HepG2 (cell line): ENCODE measurements around the gene CYP2W1. TPM values are rescaled to one million over a fixed set of nuclear protein-coding genes. Genes with fewer than 3 reads are reported as not detected.

Experiments used
- BRF2 ChIP-seq: sonication (generic); formaldehyde crosslinking; IDR thresholded peaks from 2 replicates; pipeline ENCODE4 v1.8.1; 2022; ENCODE audit warnings: mild to moderate bottlenecking, missing genetic modification reagents
- FOXA3 ChIP-seq: IDR thresholded peaks from 2 replicates; pipeline ENCODE4 v1.6.1; 2016; ENCODE audit warnings: missing genetic modification reagents, missing compliant biosample characterization
- HCFC1 ChIP-seq: fragments of 150-350 bp; IDR thresholded peaks from 2 replicates; pipeline ENCODE4 v1.6.1; 2014; ENCODE audit warnings: low read depth, low read length
- IKZF4 ChIP-seq: sonication (generic); formaldehyde crosslinking; IDR thresholded peaks from 2 replicates; pipeline ENCODE4 v1.5.1; 2020; ENCODE audit warnings: borderline replicate concordance, mild to moderate bottlenecking, low read depth, missing genetic modification reagents; ENCODE audit errors: not compliant biosample characterization
- MIXL1 ChIP-seq: IDR thresholded peaks from 2 replicates; pipeline ENCODE4 v1.6.1; 2016
- NCOR1 ChIP-seq: fragments of 200-600 bp; sonication (generic); IDR thresholded peaks from 2 replicates; pipeline ENCODE4 v1.7.0; 2017; ENCODE audit warnings: antibody characterized with exemption, low read length, borderline replicate concordance
- REXO4 ChIP-seq: sonication (generic); formaldehyde crosslinking; IDR thresholded peaks from 2 replicates; pipeline ENCODE4 v1.8.0; 2022; ENCODE audit warnings: missing genetic modification reagents, mild to moderate bottlenecking, borderline replicate concordance
- USF2 ChIP-seq, 2 experiments: sonication (generic) in 1 of 2; formaldehyde crosslinking in 1 of 2; IDR thresholded peaks; 2 replicates each; pipeline versions ENCODE4 v1.5.1 to v1.6.1; 2011 to 2020; ENCODE audit warnings: borderline replicate concordance in 1 of 2, low read depth in 1 of 2, low read length in 1 of 2, mild to moderate bottlenecking in 1 of 2, missing genetic modification reagents in 1 of 2, moderate library complexity in 1 of 2
- ZBTB7B ChIP-seq: sonication (generic); formaldehyde crosslinking; IDR thresholded peaks from 2 replicates; pipeline ENCODE4 v1.4.0; 2020; ENCODE audit warnings: missing genetic modification reagents
- ZFP37 ChIP-seq: sonication (generic); formaldehyde crosslinking; IDR thresholded peaks from 2 replicates; pipeline ENCODE4 v1.4.0; 2020; ENCODE audit warnings: missing genetic modification reagents, borderline replicate concordance
- ZIK1 ChIP-seq: sonication (generic); formaldehyde crosslinking; IDR thresholded peaks from 2 replicates; pipeline ENCODE4 v1.5.0; 2020; ENCODE audit warnings: mild to moderate bottlenecking, low read depth, missing genetic modification reagents, borderline replicate concordance
- ZKSCAN5 ChIP-seq: sonication (generic); formaldehyde crosslinking; IDR thresholded peaks from 2 replicates; pipeline ENCODE4 v1.5.1; 2020; ENCODE audit warnings: mild to moderate bottlenecking, missing genetic modification reagents
- ZNF160 ChIP-seq: sonication (generic); formaldehyde crosslinking; IDR thresholded peaks from 2 replicates; pipeline ENCODE4 v1.8.0; 2022; ENCODE audit warnings: mild to moderate bottlenecking, inconsistent platforms, missing genetic modification reagents
- ZNF431 ChIP-seq: sonication (generic); formaldehyde crosslinking; IDR thresholded peaks from 2 replicates; pipeline ENCODE4 v1.9.0; 2022; ENCODE audit warnings: missing genetic modification reagents, low read depth, mild to moderate bottlenecking, borderline replicate concordance
- ZNF460 ChIP-seq: sonication (generic); formaldehyde crosslinking; IDR thresholded peaks from 2 replicates; pipeline ENCODE4 v1.5.1; 2020; ENCODE audit warnings: missing genetic modification reagents, mild to moderate bottlenecking, borderline replicate concordance
- ZNF619 ChIP-seq: sonication (generic); formaldehyde crosslinking; IDR thresholded peaks from 2 replicates; pipeline ENCODE4 v1.4.0; 2020; ENCODE audit warnings: mild to moderate bottlenecking, missing genetic modification reagents
- ZNF7 ChIP-seq: IDR thresholded peaks from 2 replicates; pipeline ENCODE4 v1.6.1; 2016; ENCODE audit warnings: missing biosample characterization, missing genetic modification reagents
- ZNF768 ChIP-seq: sonication (generic); formaldehyde crosslinking; IDR thresholded peaks from 2 replicates; pipeline ENCODE4 v1.4.0; 2020; ENCODE audit warnings: missing genetic modification reagents
- polyA plus RNA-seq, 8 experiments: library from polyadenylated mRNA; depleted of rRNA in 3 of 8; stranded (reverse) in 7 of 8; unstranded in 1 of 8; fragments of >200 nt; fragmentation: Illumina TruSeq in 4 of 8; extraction: Trizol in 4 of 8; gene quantifications; 2 replicates each; pipeline versions ENCODE4 v1.2.1 to v1.2.3, GENCODE V29; 2011 to 2016; ENCODE audit warnings: low read depth in 4 of 8, missing spikeins in 1 of 8, mixed read lengths in 1 of 8; ENCODE audit not compliant: insufficient read depth in 1 of 8
- total RNA-seq, 5 experiments: library from RNA; depleted of rRNA; stranded (reverse); fragments of >200 nt; fragmentation: Illumina TruSeq; extraction: Trizol; gene quantifications; 2 replicates each; pipeline ENCODE4 v1.2.3, GENCODE V29; 2016; ENCODE audit warnings: low read depth in 1 of 5
- TF ChIP-seq, protein P1 (sequence below): IDR thresholded peaks from 2 replicates; pipeline ENCODE4 v1.6.1; 2012; ENCODE audit warnings: low read length, improper control_type of control experiment
- TF ChIP-seq, protein P2 (sequence below): sonication (generic); formaldehyde crosslinking; IDR thresholded peaks from 2 replicates; pipeline ENCODE4 v1.5.1; 2020; ENCODE audit warnings: mild to moderate bottlenecking, missing genetic modification reagents, moderate library complexity

Gene CYP2W1
- total and polyA plus RNA-seq, 2 of the 13 experiments (the other 11 are each of a cell fraction or from before 2014, with no cell fraction given), result 19.5 to 31.7 TPM

- TF ChIP-seq MIXL1 (peak; percentile 62; the same call in 1 of the 2 replicates), USF2 (IDR thresholded peaks at IDR 0.05; ENCODE audit: low read depth, low read length) (no peak), USF2 (CRISPR knock-in tag; IDR thresholded peaks at IDR 0.05; ENCODE audit: borderline replicate concordance) (peak; percentile 32; the same call in 1 of the 2 replicates), ZKSCAN5 (CRISPR knock-in tag) (no peak), HCFC1 (peak; percentile 29; the same call in 1 of the 2 replicates), ZNF460 (peak; percentile 86; the same call in 1 of the 2 replicates), ZNF619 (CRISPR knock-in tag) (peak; percentile 46; the same call in 1 of the 2 replicates), ZIK1 (CRISPR knock-in tag) (peak; percentile 87), BRF2 (CRISPR knock-in tag) (no peak; the same call in none of the 2 replicates), ZNF7 (no peak), REXO4 (CRISPR knock-in tag) (0 out of 2 replicates have a peak, but pooled peaks have one; percentile 43), NCOR1 (peak; percentile 95), IKZF4 (CRISPR knock-in tag) (no peak), ZNF160 (CRISPR knock-in tag) (no peak), ZNF431 (CRISPR knock-in tag) (0 out of 2 replicates have a peak, but pooled peaks have one; percentile 25), ZFP37 (CRISPR knock-in tag) (no peak), FOXA3 (CRISPR knock-in tag) (peak; percentile 69), ZBTB7B (CRISPR knock-in tag) (peak; percentile 50; the same call in 1 of the 2 replicates), ZNF768 (CRISPR knock-in tag) (peak; percentile 61)
- TF ChIP-seq, protein P1, sequence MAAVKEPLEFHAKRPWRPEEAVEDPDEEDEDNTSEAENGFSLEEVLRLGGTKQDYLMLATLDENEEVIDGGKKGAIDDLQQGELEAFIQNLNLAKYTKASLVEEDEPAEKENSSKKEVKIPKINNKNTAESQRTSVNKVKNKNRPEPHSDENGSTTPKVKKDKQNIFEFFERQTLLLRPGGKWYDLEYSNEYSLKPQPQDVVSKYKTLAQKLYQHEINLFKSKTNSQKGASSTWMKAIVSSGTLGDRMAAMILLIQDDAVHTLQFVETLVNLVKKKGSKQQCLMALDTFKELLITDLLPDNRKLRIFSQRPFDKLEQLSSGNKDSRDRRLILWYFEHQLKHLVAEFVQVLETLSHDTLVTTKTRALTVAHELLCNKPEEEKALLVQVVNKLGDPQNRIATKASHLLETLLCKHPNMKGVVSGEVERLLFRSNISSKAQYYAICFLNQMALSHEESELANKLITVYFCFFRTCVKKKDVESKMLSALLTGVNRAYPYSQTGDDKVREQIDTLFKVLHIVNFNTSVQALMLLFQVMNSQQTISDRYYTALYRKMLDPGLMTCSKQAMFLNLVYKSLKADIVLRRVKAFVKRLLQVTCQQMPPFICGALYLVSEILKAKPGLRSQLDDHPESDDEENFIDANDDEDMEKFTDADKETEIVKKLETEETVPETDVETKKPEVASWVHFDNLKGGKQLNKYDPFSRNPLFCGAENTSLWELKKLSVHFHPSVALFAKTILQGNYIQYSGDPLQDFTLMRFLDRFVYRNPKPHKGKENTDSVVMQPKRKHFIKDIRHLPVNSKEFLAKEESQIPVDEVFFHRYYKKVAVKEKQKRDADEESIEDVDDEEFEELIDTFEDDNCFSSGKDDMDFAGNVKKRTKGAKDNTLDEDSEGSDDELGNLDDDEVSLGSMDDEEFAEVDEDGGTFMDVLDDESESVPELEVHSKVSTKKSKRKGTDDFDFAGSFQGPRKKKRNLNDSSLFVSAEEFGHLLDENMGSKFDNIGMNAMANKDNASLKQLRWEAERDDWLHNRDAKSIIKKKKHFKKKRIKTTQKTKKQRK, result no peak
- TF ChIP-seq, protein P2, sequence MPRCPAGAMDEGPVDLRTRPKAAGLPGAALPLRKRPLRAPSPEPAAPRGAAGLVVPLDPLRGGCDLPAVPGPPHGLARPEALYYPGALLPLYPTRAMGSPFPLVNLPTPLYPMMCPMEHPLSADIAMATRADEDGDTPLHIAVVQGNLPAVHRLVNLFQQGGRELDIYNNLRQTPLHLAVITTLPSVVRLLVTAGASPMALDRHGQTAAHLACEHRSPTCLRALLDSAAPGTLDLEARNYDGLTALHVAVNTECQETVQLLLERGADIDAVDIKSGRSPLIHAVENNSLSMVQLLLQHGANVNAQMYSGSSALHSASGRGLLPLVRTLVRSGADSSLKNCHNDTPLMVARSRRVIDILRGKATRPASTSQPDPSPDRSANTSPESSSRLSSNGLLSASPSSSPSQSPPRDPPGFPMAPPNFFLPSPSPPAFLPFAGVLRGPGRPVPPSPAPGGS, result peak; percentile 58
Measured at GRCh38 chr7:992709-993607, 10.0 kb downstream of the CYP2W1 start (continued).
